Caco-2 (cell line): ENCODE data around the gene IDS. TPM values are rescaled to one million over a fixed set of nuclear protein-coding genes. Genes with fewer than 3 reads are reported as not detected.
A peak's percentile ranks its signal among the peaks of the same experiment; 100 is the strongest.

Source experiments
- BruUV-seq: library from RNA; stranded (reverse); fragments of 400-500 nt; replicated peaks from 2 replicates; lab custom pipeline; 2021; lab: Mats Ljungman, UMichigan
- CTCF ChIA-PET: fragments of 300-600 bp; sonication (Branson Sonifier 250); formaldehyde crosslinking; loops from one replicate; lab custom pipeline; 2022; ENCODE audit warnings: antibody characterized with exemption; lab: Charles Lee
- POLR2A ChIA-PET: fragments of 300-600 bp; sonication (Branson Sonifier 250); formaldehyde crosslinking; loops from one replicate; lab custom pipeline; 2022; ENCODE audit warnings: antibody characterized with exemption; lab: Charles Lee
- DNase-seq, 2 experiments: peaks; one replicate each; pipeline versions ENCODE4 v3.0.0 to v3.0.0-alpha.2; 2020 to 2022
- H3K27me3 ChIP-seq: replicated peaks from 2 replicates; pipeline ENCODE4 v1.6.0; 2011; ENCODE audit warnings: low read length; ENCODE audit not compliant: control insufficient read depth, insufficient read depth
- H3K36me3 ChIP-seq: 2 replicates; pipeline ENCODE4 v1.5.1; 2011; ENCODE audit warnings: low read length; ENCODE audit not compliant: control insufficient read depth, insufficient read depth
- H3K4me1 ChIP-seq: fragments of 250-450 bp; sonication (Bioruptor Pico); 2 replicates; pipeline ENCODE4 v1.5.1; 2020; ENCODE audit warnings: mild to moderate bottlenecking
- H3K4me3 ChIP-seq: 2 replicates; pipeline ENCODE4 v1.5.1; 2011; ENCODE audit warnings: low read depth, mild to moderate bottlenecking, control low read depth, low read length
- H3K9me3 ChIP-seq: fragments of 250-450 bp; sonication (Bioruptor Pico); 2 replicates; pipeline ENCODE4 v1.5.1; 2020; ENCODE audit warnings: mild to moderate bottlenecking, moderate library complexity
- H3K27ac Mint-ChIP-seq: one replicate; pipeline ENCODE4 v1.8.0; 2022; ENCODE audit warnings: mixed read lengths; ENCODE audit not compliant: unreplicated experiment
- H3K27me3 Mint-ChIP-seq: one replicate; pipeline ENCODE4 v1.8.0; 2022; ENCODE audit warnings: mixed read lengths; ENCODE audit not compliant: insufficient read depth, unreplicated experiment
- H3K36me3 Mint-ChIP-seq: one replicate; pipeline ENCODE4 v1.8.0; 2022; ENCODE audit warnings: mild to moderate bottlenecking, mixed read lengths; ENCODE audit not compliant: insufficient read depth, unreplicated experiment
- H3K4me1 Mint-ChIP-seq: one replicate; pipeline ENCODE4 v1.8.0; 2022; ENCODE audit warnings: low read depth, mixed read lengths; ENCODE audit not compliant: unreplicated experiment
- H3K4me3 Mint-ChIP-seq: one replicate; pipeline ENCODE4 v1.8.0; 2022; ENCODE audit warnings: mild to moderate bottlenecking, moderate library complexity, mixed read lengths; ENCODE audit not compliant: unreplicated experiment
- H3K9me3 Mint-ChIP-seq: one replicate; pipeline ENCODE4 v1.8.0; 2022; ENCODE audit warnings: mixed read lengths; ENCODE audit not compliant: unreplicated experiment
- intact Hi-C: fragments of 100-400 bp; cut with micrococcal nuclease; formaldehyde crosslinking; loops from one replicate; pipeline ENCODE4 v1.10.0; 2022; ENCODE audit not compliant: unreplicated experiment
- total RNA-seq: library from RNA; stranded (reverse); gene quantifications from 2 replicates; pipeline ENCODE4 v1.2.3, GENCODE V29; 2022
- TF ChIP-seq, protein P1 (sequence below), 2 experiments: fragments of 200-600 bp in 1 of 2; IDR thresholded peaks; 1 replicate in 1 of 2; 2 replicates in 1 of 2; pipeline versions ENCODE4 v1.5.1 to v1.8.0; 2011 to 2022; ENCODE audit warnings: antibody characterized with exemption in 1 of 2, control low read depth in 1 of 2, inconsistent platforms in 1 of 2, low read depth in 1 of 2, low read length in 1 of 2, mild to moderate bottlenecking in 1 of 2, moderate library complexity in 1 of 2; ENCODE audit not compliant: insufficient read depth in 1 of 2, severe bottlenecking in 1 of 2, unreplicated experiment in 1 of 2

The IDS gene
- total RNA-seq, 1 experiment from 2014 or later: 35.1 TPM

GRCh38 chrX:149540621-149541520, 35.8 kb upstream of the IDS start, which contains the start of gene EOLA1:
Gene EOLA1, plus strand, starts transcription at chrX:149541012. Its CDS starts 4,619 bp downstream, at chrX:149545631.
- Histone ChIP-seq H3K36me3 (no peaks in the 10 kb centered on the region), H3K9me3 (no peaks in the 10 kb centered on the region), H3K27me3 (no peaks in the 10 kb centered on the region), H3K4me3 (peak within 1 kb of the TSS; percentile 77), H3K4me1 (no peaks in the 10 kb centered on the region)
- H3K9me3 Mint-ChIP-seq: no peaks in the 10 kb centered on the region
- TF ChIP-seq, protein P1, sequence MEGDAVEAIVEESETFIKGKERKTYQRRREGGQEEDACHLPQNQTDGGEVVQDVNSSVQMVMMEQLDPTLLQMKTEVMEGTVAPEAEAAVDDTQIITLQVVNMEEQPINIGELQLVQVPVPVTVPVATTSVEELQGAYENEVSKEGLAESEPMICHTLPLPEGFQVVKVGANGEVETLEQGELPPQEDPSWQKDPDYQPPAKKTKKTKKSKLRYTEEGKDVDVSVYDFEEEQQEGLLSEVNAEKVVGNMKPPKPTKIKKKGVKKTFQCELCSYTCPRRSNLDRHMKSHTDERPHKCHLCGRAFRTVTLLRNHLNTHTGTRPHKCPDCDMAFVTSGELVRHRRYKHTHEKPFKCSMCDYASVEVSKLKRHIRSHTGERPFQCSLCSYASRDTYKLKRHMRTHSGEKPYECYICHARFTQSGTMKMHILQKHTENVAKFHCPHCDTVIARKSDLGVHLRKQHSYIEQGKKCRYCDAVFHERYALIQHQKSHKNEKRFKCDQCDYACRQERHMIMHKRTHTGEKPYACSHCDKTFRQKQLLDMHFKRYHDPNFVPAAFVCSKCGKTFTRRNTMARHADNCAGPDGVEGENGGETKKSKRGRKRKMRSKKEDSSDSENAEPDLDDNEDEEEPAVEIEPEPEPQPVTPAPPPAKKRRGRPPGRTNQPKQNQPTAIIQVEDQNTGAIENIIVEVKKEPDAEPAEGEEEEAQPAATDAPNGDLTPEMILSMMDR (IDR thresholded peaks at IDR 0.05; ENCODE audit: insufficient read depth in 1 of 2, low read depth in 1 of 2, low read length in 1 of 2, severe bottlenecking in 1 of 2, unreplicated experiment in 1 of 2): no peak
- peak; percentile 84 to 91 for DNase-seq
- H3K4me1 Mint-ChIP-seq: no peaks in the 10 kb centered on the region
- CTCF ChIA-PET: interaction anchor here (0.6 to 2.6 kb wide), 4 partner anchors 29 to 887 kb away, joined by 5 to 36 read pairs (median 6); partner anchors contain the start of gene IDS
- H3K27ac Mint-ChIP-seq: peak within 1 kb of the TSS; percentile 98
- intact Hi-C loops: no loop called here
- H3K36me3 Mint-ChIP-seq: no peaks in the 10 kb centered on the region
- POLR2A ChIA-PET: interaction anchor here (0.5 to 2.1 kb wide), 5 partner anchors 13 to 400 kb away, joined by 3 to 7 read pairs (median 5); no protein-coding TSS in a partner anchor
- H3K27me3 Mint-ChIP-seq: no peaks in the 10 kb centered on the region
- BruUV-seq: no TSS peak
- H3K4me3 Mint-ChIP-seq: peak within 1 kb of the TSS; percentile 89

DNA sequence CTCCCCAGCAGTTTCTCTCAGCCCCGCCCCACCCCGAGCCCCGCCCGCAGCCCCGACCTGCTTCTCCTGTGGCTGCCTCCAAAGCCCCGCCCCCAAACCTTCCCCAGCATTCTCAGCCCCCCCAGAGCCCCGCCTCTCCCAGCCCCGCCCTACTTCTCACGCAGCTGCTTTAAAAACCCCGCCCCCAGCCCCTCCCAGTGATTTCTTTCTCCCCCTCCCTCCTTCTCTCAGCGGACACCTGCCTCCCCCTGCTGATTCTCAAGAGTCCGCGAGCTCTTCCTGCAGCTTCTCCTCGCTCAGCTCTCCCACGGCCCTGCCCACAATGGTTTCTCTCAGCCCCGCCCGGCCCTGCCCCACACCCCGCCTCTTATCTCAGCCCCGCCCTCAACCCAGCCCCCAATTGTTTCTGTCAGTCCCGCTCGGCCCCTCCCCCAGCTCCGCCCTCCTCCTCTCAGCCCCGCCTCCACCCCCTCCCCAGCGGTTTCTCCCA, 35.1 kb upstream of the IDS start:
- CTCF ChIA-PET: interaction anchor here (0.6 to 2.6 kb wide), 6 partner anchors 12 to 886 kb away, joined by 5 to 36 read pairs (median 6); partner anchors contain the start of gene IDS
- no peaks in the 10 kb centered on the region for H3K4me1 ChIP-seq
- peak overlapping the region; percentile 77 for H3K4me3 ChIP-seq
- H3K27ac Mint-ChIP-seq: peak overlapping the region; percentile 98
- H3K36me3 Mint-ChIP-seq: peaks cover 6% of the 10 kb centered on the region
- no peaks in the 10 kb centered on the region for H3K27me3 ChIP-seq
- H3K27me3 Mint-ChIP-seq: no peaks in the 10 kb centered on the region
- POLR2A ChIA-PET: interaction anchor here (0.5 to 2.1 kb wide), 7 partner anchors 12 to 1693 kb away, joined by 3 to 7 read pairs (median 4); no protein-coding TSS in a partner anchor
- no TSS peak for BruUV-seq
- peak overlapping the region; percentile 89 for H3K4me3 Mint-ChIP-seq
- intact Hi-C loops: no loop called here
- H3K9me3 ChIP-seq: no peaks in the 10 kb centered on the region
- no peaks in the 10 kb centered on the region for H3K4me1 Mint-ChIP-seq
- TF ChIP-seq, protein P1 (IDR thresholded peaks at IDR 0.05; ENCODE audit: insufficient read depth in 1 of 2, low read depth in 1 of 2, low read length in 1 of 2, severe bottlenecking in 1 of 2, unreplicated experiment in 1 of 2): no peak
- no peaks in the 10 kb centered on the region for H3K36me3 ChIP-seq
- H3K9me3 Mint-ChIP-seq: no peaks in the 10 kb centered on the region
- peak; percentile 84 to 92 for DNase-seq
